ENCODE data around the gene PROCR.
"Not testable (repeated sequence)": the region's sequence is repeated elsewhere in the genome, so short reads cannot be mapped to it uniquely, and the experiment has no call there.

PROCR gene

GRCh38 chr20:35165221-35166185, 6.4 kb upstream of the PROCR start:
- DNase-seq (ENCODE audit: low spot score): no peak

- DNase-seq (ENCODE audit: low spot score): no peak
Observed at GRCh38 chr20:35166242-35166830, 5.5 kb upstream of the PROCR start.

DNA sequence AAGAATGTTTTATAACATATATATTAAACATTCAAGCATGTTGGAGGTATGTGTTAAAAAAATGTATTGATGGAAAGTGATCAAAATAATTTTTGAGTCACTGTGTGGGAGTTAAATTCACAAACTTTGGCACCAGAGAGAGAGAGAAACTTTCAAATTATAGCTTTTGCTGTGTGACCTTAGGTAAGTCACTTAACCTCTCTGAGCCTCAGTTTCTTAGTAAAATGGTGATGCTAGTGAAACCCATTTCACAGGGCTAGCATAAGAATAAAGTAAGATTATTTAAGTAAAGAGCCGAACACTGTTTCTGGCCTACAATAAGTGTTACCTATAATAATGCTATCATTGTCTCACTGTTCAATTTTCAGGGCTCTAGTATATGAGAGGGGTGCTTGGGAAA, 4.1 kb upstream of the PROCR start:
- DNase-seq (ENCODE audit: low spot score): no peak

- not testable (repeated sequence) for DNase-seq (ENCODE audit: low spot score)
Observed at GRCh38 chr20:35168701-35169409, 3.0 kb upstream of the PROCR start.

DNA sequence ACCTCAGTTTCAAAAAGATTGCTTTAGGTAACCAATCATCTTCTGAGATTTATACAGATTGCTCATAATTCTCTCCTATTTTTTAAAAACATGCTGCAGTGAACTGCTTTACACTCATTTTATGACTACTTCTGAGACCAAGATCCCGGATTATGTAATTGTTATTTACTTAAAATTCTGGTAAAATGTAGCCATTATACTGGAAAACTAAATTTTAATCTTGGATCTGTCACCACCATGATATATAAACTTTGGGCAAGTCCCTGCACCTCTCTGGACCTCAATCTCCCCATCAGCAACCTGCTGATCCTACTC, 477 bp upstream of the PROCR start:
- DNase-seq (ENCODE audit: low spot score): no peak

- DNase-seq (ENCODE audit: low spot score): no peak
Observed at GRCh38 chr20:35172434-35172806, 548 bp downstream of the PROCR start.

- DNase-seq (ENCODE audit: low spot score): no peak
Observed at GRCh38 chr20:35173576-35174192, 1.8 kb downstream of the PROCR start.

DNA sequence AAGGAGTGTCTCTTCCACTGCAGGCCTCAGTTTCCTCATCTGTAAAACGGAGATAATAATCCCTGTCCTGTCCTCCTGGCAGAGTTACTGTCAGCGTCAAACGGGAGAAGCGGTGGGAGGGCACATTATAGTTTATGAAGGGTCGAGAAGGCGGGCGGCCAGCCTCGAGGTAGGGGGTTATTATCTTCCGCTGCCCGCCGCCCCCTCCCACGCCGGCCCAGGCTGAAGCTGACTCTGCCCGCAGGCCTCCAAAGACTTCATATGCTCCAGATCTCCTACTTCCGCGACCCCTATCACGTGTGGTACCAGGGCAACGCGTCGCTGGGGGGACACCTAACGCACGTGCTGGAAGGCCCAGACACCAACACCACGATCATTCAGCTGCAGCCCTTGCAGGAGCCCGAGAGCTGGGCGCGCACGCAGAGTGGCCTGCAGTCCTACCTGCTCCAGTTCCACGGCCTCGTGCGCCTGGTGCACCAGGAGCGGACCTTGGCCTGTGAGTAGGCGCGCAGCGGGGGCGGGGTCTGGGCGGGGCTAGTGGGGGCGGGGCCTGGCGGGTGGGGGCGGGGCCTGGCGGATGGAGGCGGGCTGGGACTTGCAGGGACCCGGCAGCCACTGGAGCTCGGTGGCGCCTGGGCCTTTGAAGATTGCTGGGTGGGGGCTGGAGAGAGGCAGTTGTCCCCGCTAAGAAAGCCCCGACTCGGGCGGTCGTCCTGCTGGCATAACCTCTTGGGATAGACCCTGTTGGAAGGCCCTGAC, 2.8 kb downstream of the PROCR start:
- no peak for DNase-seq (ENCODE audit: low spot score)

- DNase-seq (ENCODE audit: low spot score): no peak
Observed at GRCh38 chr20:35176132-35176531, 4.3 kb downstream of the PROCR start.

DNA sequence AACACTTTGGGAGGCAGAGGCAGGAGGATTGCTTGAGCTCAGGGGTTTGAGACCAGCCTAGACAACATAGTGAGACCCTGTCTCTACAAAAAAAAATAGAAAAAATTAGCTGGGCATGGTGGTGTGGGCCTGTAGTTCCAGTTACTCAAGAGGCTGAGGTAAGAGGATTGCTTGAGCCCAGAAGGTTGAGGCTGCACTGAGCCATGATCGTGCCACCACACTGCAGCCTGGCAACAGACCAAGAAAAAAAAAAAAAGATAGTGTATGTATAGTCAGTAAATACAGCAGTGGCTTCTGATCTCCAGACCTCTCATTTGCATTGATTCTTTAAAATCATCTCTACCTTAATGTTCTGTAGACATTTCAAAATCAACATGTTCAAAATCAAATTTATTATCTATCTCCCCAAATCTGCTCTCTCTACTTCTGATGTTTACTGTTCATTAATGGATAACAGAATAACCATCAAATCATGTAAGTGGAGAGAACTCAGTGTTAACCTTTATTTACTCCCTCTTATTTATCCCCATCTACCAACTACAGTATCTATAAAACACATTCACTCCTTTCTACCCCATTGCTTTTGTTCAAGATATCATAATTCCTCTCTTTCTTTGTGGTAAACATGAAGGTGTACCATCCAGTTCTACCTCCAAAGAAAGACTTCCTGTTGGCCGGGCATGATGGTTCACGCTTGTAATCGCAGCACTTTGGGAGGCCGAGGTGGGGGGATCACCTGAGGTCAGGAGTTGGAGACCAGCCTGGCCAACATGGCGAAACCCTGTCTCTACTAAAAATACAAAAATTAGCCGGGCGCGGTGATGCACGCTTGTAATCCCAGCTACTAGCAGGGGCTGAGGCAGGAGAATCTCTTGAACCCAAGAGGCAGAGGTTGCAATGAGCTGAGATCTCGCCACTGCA, 7.7 kb downstream of the PROCR start:
- DNase-seq (ENCODE audit: low spot score): no peak

GRCh38 chr20:35180266-35180665, 8.4 kb downstream of the PROCR start:
- no peak for DNase-seq (ENCODE audit: low spot score)

DNA sequence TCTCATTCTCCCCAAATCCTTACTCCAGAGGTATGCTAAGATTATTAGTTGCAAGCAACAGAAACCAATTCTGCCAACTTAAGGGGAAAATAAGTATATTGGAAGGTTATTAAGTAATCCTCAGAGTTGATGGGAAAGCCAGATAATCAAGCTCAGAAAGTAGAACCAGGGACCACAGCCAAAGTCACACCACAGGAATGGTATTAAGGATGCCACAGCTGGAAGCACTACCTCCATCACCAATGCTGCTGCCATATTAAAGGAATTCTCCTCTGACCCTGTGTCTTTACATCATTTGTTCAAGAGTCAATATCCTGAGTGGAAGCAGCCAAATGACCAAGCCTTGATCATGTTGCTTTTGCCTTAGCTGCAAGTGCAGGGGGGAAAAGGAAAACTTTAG, 9.9 kb downstream of the PROCR start:
- no peak for DNase-seq (ENCODE audit: low spot score)

DNA sequence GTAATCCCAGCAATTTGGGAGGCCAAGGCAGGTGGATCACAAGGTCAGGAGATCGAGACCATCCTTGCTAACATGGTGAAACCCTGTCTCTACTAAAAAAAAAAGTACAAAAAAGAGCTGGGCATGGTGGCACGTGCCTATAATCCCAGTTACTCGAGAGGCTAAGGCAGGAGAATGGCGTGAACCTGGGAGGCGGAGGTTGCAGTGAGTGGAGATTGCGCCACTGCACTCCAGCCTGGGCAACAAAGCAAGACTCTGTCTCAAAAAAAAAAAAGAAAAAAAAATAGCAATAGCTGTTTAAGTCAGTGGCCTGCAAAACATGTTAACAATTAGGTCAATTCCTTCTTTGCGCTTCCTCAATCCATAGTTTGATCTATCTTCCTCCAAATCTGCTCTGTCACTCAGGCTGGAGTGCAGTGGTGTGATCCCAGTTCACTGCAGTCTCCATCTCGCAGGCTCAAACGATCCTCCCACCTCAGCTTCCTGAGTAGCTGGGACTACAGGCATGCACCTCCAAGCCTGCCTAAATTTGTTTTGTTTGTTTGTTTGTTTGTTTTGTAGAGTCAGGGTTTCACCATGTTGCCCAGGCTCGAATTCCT, 14.9 kb downstream of the PROCR start:
- DNase-seq (ENCODE audit: low spot score): not testable (repeated sequence)

DNA sequence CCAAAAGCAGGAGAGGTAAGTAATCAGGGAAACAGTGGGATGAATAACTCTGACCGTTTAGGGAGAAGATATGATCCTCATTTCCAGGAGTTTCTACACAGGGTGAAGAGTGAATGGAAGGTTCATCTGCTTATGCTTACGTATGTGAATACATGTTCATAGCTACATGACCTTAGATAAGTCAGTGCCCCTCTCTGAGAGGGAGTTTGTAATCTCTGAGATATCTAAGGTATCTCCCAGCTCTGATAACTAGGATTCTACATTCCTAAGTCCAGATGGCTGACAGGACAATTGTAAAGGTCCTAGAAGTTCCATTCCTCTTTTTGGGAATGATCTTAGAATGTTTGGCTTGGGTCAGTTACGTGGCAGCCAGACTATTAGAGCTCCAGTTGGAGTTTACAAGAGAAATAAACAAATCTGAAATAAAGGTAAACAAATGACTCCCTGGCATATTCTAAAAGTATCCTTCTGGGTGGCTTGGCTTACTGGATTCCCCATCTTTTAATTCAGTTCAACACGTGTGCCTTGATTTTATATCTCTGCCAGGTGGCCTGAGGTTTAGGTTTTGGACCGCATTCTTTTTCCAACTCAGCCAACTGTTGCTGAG, 15.8 kb downstream of the PROCR start:
- DNase-seq (ENCODE audit: low spot score): no peak

- not testable (repeated sequence) for DNase-seq (ENCODE audit: low spot score)
Observed at GRCh38 chr20:35189223-35189622, 17.4 kb downstream of the PROCR start.

DNA sequence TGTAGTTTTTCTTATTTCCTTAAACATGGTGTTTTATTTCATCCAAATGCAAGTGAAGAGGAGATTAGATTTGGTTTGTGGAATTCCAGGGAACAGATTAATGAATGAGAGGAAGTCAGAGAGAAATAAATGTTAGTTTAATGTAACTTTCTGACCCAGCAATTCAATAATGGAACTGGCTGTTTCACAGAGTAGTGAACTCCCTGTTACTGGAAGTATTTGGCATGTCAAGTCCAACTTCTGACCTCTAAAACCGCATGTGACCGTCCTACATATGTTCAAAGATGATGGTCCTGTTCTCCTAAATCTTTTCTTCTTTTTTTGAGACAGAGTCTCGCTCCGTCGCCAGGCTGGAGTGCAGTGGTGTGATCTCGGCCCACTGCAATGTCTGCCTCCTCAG, 18.7 kb downstream of the PROCR start:
- DNase-seq (ENCODE audit: low spot score): no peak

DNA sequence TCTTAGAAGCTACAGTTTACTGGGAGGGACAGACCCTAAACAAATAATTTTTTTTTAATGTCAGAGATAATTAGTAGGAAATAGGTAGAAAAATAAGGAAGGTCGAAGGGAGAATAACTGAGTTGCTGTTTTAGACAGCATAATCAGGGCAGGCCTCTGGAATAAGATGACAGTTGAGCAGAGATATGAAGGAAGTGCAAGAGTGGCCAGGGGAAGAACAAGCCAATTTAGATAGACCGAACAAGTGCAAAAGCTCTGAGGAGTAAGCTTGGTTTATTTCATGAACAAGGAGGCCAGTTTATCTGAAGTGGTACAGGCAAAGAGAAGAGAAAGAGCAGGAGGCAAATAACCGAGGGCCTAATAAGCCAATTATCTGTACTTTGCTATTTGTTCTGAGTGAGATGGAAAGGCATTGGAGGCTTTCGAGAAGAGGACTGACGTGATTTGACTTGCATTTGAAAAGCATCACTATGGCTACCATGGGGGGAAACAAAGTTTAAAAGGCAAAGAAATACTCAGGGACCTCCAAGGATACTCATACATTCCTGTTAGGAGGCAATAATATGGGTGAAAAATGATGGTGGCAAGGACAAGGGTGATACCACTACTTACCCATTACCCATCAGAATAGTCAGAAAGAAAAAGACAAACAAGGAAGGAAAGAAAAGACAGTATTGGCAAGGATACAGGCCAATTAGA, 19.7 kb downstream of the PROCR start:
- DNase-seq (ENCODE audit: low spot score): no peak

DNA sequence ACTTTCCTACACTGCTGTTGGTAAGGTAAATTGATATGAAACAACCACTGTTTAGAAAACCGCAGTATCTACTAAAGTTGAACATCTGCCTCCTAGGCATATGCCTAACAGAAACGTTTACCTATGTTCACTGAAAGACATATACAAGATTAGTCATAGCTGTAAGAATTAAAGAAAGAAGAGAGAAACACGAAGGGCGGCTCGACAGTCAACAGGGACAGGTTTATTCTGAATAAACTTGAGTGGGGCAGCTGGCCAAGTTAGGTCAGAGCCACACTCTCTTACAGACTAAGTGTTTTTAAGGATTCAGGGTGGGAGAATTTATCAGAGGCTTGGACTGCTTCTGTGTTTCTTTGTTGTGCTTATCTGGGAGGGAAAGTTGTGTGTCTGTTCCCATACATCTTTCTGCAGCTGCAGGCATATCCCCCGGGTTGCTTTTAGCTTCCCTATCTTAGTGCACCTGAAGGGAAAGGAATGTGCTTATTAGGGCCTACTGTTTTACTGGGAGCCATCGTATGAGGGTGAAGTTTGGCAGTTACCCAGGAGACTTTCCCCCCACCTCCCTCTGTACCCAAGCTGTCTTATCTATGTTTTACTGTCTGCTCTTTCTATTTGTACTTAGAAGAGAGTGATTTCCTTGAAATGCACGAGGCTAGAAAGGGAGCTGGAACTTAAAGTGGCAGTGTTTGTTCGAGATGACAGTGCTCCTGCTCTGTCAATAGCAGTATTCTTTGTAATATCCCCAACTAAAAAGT, 20.4 kb downstream of the PROCR start:
- no peak for DNase-seq (ENCODE audit: low spot score)

Data from CD4-positive, alpha-beta T cell treated with Interleukin-6 at 100 ng/mL for 8 hours (primary cell).